Endothelial cell of umbilical vein (primary cell): ENCODE measurements around the gene NOTCH2. TPM values are rescaled to one million over a fixed set of nuclear protein-coding genes. Genes with fewer than 3 reads are reported as not detected.

ENCODE experiments used
- BruUV-seq: library from RNA; stranded (reverse); fragments of 400-500 nt; replicated peaks from 2 replicates; lab custom pipeline; 2021; lab: Mats Ljungman, UMichigan
- CTCF ChIA-PET: fragments of 300-600, 350-600 bp; sonication (Branson Sonifier 250); formaldehyde crosslinking; loops from one replicate; lab custom pipeline; 2021; ENCODE audit warnings: antibody characterized with exemption, inconsistent platforms; lab: Charles Lee
- POLR2A ChIA-PET: fragments of 300-600, 350-600 bp; sonication (Branson Sonifier 250); formaldehyde crosslinking; loops from one replicate; lab custom pipeline; 2021; ENCODE audit warnings: antibody characterized with exemption, inconsistent platforms; lab: Charles Lee
- DNase-seq: peaks from one replicate; pipeline ENCODE4 v3.0.0-alpha.2; 2011; ENCODE audit warnings: low read depth, low spot score
- FAIRE-seq: peaks from 2 replicates; lab custom pipeline; 2011; peaks lifted over from hg19 to GRCh38; lab: Jason Lieb, UNC
- H2AFZ ChIP-seq: 2 replicates; pipeline ENCODE4 v1.6.0; 2012; ENCODE audit warnings: low read depth, low read length, control low read depth, inconsistent platforms
- H3K27ac ChIP-seq: 2 replicates; pipeline ENCODE4 v1.5.1; 2011; ENCODE audit warnings: low read depth, mild to moderate bottlenecking, control low read depth, low read length, moderate library complexity; ENCODE audit not compliant: insufficient read depth
- H3K27me3 ChIP-seq, 2 experiments: 2 replicates each; pipeline versions ENCODE4 v1.6.0 to v1.6.1; 2011; ENCODE audit warnings: low read length in 2 of 2, mixed read lengths in 1 of 2; ENCODE audit not compliant: control insufficient read depth in 2 of 2, insufficient read depth in 2 of 2
- H3K36me3 ChIP-seq, 2 experiments: 2 replicates in 1 of 2; 3 replicates in 1 of 2; pipeline ENCODE4 v1.5.1; 2011; ENCODE audit warnings: low read length in 2 of 2, mild to moderate bottlenecking in 1 of 2, moderate library complexity in 1 of 2; ENCODE audit not compliant: control insufficient read depth in 2 of 2, insufficient read depth in 2 of 2; ENCODE audit errors: extremely low read depth in 1 of 2
- H3K4me1 ChIP-seq: 3 replicates; pipeline ENCODE4 v1.5.1; 2011; ENCODE audit warnings: mild to moderate bottlenecking, low read length; ENCODE audit not compliant: control insufficient read depth, insufficient read depth; ENCODE audit errors: extremely low read depth
- H3K4me2 ChIP-seq: 2 replicates; pipeline ENCODE4 v1.6.1; 2011; ENCODE audit warnings: low read length, control low read depth, mixed read lengths; ENCODE audit not compliant: insufficient read depth
- H3K4me3 ChIP-seq, 3 experiments: fragments of 200-600 bp in 1 of 3; sonication (generic), shearing (Covaris generic) in 1 of 3; replicated peaks in 1 of 3; 2 replicates each; pipeline ENCODE4 v1.5.1; 2011 to 2016; ENCODE audit warnings: control low read depth in 3 of 3, low read length in 3 of 3, mild to moderate bottlenecking in 2 of 3, inconsistent platforms in 1 of 3, low read depth in 1 of 3, moderate library complexity in 1 of 3; ENCODE audit not compliant: insufficient read depth in 1 of 3
- H3K79me2 ChIP-seq: 2 replicates; pipeline ENCODE4 v1.6.0; 2012; ENCODE audit warnings: low read length, inconsistent platforms; ENCODE audit not compliant: control insufficient read depth, insufficient read depth
- H3K9ac ChIP-seq: replicated peaks from 2 replicates; pipeline ENCODE3; 2011; ENCODE audit warnings: low read length, control low read depth; ENCODE audit not compliant: insufficient read depth; ENCODE audit errors: extremely low read depth
- H3K9me1 ChIP-seq: replicated peaks from 3 replicates; pipeline ENCODE4 v1.6.0; 2011; ENCODE audit warnings: mild to moderate bottlenecking, low read length; ENCODE audit not compliant: control insufficient read depth, insufficient read depth; ENCODE audit errors: extremely low read depth
- H3K9me3 ChIP-seq: replicated peaks from 2 replicates; pipeline ENCODE4 v1.5.1; 2012; ENCODE audit warnings: low read length, inconsistent platforms; ENCODE audit not compliant: control insufficient read depth, insufficient read depth
- H4K20me1 ChIP-seq: replicated peaks from 2 replicates; pipeline ENCODE3; 2011; ENCODE audit warnings: mild to moderate bottlenecking, low read length; ENCODE audit not compliant: control insufficient read depth, insufficient read depth; ENCODE audit errors: extremely low read depth
- CTCF ChIP-seq, 2 donors: IDR thresholded peaks; 1 replicate in 1 of 2; 2 replicates in 1 of 2; pipeline ENCODE4 v1.5.1; 2011; ENCODE audit warnings: low read length in 2 of 2, mild to moderate bottlenecking in 2 of 2, moderate library complexity in 2 of 2, control low read depth in 1 of 2, inconsistent platforms in 1 of 2, low read depth in 1 of 2; ENCODE audit not compliant: insufficient read depth in 1 of 2; ENCODE audit errors: extremely low read depth in 1 of 2
- EZH2 ChIP-seq: IDR thresholded peaks from 2 replicates; pipeline ENCODE4 v1.6.1; 2012; ENCODE audit warnings: borderline replicate concordance, low read depth, mild to moderate bottlenecking, moderate library complexity, low read length, inconsistent platforms; ENCODE audit not compliant: severe bottlenecking
- FOS ChIP-seq: IDR thresholded peaks from 2 replicates; pipeline ENCODE4 v1.6.1; 2011; ENCODE audit warnings: mild to moderate bottlenecking, low read length, moderate library complexity, borderline replicate concordance; ENCODE audit not compliant: insufficient read depth
- GATA2 ChIP-seq: IDR thresholded peaks from 2 replicates; pipeline ENCODE4 v1.7.0; 2011; ENCODE audit warnings: low read depth, mild to moderate bottlenecking, moderate library complexity, mixed read lengths, low read length; ENCODE audit not compliant: insufficient read length, insufficient read depth
- JUN ChIP-seq: IDR thresholded peaks from 2 replicates; pipeline ENCODE4 v1.6.1; 2011; ENCODE audit warnings: borderline replicate concordance, low read depth; ENCODE audit not compliant: insufficient read length, insufficient read depth
- MAX ChIP-seq: IDR thresholded peaks from 2 replicates; pipeline ENCODE4 v1.6.1; 2011; ENCODE audit not compliant: insufficient read depth, insufficient read length
- MYC ChIP-seq: IDR thresholded peaks from one replicate; pipeline ENCODE4 v1.6.1; 2011; ENCODE audit warnings: mild to moderate bottlenecking, low read depth, low read length
- POLR2A ChIP-seq: IDR thresholded peaks from 2 replicates; pipeline ENCODE4 v1.6.1; 2012; ENCODE audit warnings: low read depth, mild to moderate bottlenecking, control low read depth, low read length
- POLR2AphosphoS5 ChIP-seq: IDR thresholded peaks from 2 replicates; pipeline ENCODE4 v1.6.1; 2012; ENCODE audit warnings: low read depth, mild to moderate bottlenecking, control low read depth, low read length, moderate library complexity; ENCODE audit not compliant: insufficient read depth
- dilution Hi-C: fragments of 300-500 bp; cut with MboI; formaldehyde crosslinking; loops from one replicate; pipeline ENCODE4 v1.15.0; 2019; ENCODE audit warnings: low sequenced_read_pairs; ENCODE audit not compliant: extremely low pct_ligation_motif_present
- intact Hi-C: fragments of 100-400 bp; cut with micrococcal nuclease; formaldehyde crosslinking; loops from one replicate; pipeline ENCODE4 v1.10.0; 2022
- polyA plus RNA-seq, 4 experiments: library from polyadenylated mRNA; depleted of rRNA in 3 of 4; stranded (reverse) in 3 of 4; unstranded in 1 of 4; fragments of >200 nt; gene quantifications; 2 replicates each; pipeline versions ENCODE4 v1.2.1 to v1.2.3, GENCODE V29; 2011 to 2012; ENCODE audit warnings: missing spikeins in 1 of 4
- total RNA-seq: library from RNA; stranded (reverse); gene quantifications from 2 replicates; pipeline ENCODE4 v1.2.3, GENCODE V29; 2021

NOTCH2 gene
- total and polyA plus RNA-seq, 2 donors (not counting 3 experiments of a cell fraction or from before 2014, with no cell fraction given), result 14.3 to 49.1 TPM

DNA sequence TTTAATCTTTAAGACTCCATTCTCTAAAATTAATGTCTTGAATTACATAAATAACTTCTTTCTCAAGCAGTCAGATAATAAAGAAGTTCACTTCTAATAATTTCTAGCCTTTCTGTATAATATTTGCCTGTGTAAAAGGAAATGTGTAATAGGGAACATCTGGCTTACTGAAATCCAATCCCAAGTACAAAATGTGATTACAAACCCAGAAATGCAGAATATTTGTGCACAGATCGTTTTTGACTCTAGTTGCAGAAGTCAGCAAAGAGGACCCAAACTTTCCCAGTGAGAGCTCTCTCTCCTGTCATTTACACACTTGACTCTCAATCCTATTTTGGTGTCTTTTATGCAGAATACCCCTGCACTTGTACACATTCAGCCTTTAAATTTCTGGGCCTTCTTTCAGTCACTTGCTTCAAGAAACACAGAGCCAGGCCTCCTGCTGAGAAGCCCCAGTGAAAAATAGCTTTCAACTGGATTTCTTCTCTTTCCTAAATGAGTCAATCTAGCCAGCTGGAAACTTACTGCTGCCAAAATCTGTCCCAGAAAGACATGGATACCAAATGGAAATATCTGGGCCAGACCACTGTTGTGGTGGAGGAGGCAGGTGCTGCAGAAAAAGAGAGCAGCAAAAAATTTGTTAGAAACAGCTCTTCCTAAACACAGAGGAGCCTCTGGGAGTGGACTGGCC, 104.6 kb downstream of the NOTCH2 start:
- POLR2A ChIA-PET, result no interaction called here
- BruUV-seq, result no TSS peak
- Histone ChIP-seq H2AFZ (no peak overlapping the region), H3K4me1 (peaks cover 12% of the 10 kb centered on the region), H4K20me1 (no peaks in the 10 kb centered on the region), H3K9me3 (no peaks in the 10 kb centered on the region), H3K9ac (no peak overlapping the region), H3K79me2 (no peaks in the 10 kb centered on the region), H3K9me1 (no peaks in the 10 kb centered on the region), H3K4me2 (no peak overlapping the region), H3K4me3 (no peak overlapping the region), H3K27ac (no peak overlapping the region), H3K36me3 (peaks cover 0 to 7% of the 10 kb centered on the region in 2 experiments), H3K27me3 (no peaks in the 10 kb centered on the region)
- FAIRE-seq (no peak), DNase-seq (no peak)
- CTCF ChIA-PET, result interaction anchor here (0.9 to 1.6 kb wide), 3 partner anchors 9 to 78 kb away, joined by 3 to 5 read pairs (median 5); no protein-coding TSS in a partner anchor
- no peak for TF ChIP-seq GATA2
- TF ChIP-seq FOS, result no peak
- no peak for TF ChIP-seq CTCF (IDR thresholded peaks at IDR 0.05; ENCODE audit: extremely low read depth in 1 of 2, insufficient read depth in 1 of 2, low read depth in 1 of 2, low read length in 2 of 2)
- TF ChIP-seq MAX, result no peak
- TF ChIP-seq POLR2A, result no peak
- no peak for TF ChIP-seq MYC
- no peak for TF ChIP-seq JUN
- TF ChIP-seq EZH2, result no peak
- no peak for TF ChIP-seq POLR2AphosphoS5
- dilution Hi-C loops (no loop called here), intact Hi-C loops (loop anchor here (2.0 kb wide), 1 partner anchor 14 kb away; no protein-coding TSS in a partner anchor)
